HG02759 (cell line): ENCODE measurements around the gene TMEM62.
"Not testable (repeated sequence)": the region's sequence is repeated elsewhere in the genome, so short reads cannot be mapped to it uniquely, and the experiment has no call there.

Experiments used
- ATAC-seq: cut with Tn5 transposase; IDR thresholded peaks from one replicate; pipeline ENCODE4 v1.9.1; 2021; ENCODE audit warnings: mild to moderate bottlenecking, moderate library complexity; ENCODE audit not compliant: unreplicated experiment

TMEM62 gene

DNA sequence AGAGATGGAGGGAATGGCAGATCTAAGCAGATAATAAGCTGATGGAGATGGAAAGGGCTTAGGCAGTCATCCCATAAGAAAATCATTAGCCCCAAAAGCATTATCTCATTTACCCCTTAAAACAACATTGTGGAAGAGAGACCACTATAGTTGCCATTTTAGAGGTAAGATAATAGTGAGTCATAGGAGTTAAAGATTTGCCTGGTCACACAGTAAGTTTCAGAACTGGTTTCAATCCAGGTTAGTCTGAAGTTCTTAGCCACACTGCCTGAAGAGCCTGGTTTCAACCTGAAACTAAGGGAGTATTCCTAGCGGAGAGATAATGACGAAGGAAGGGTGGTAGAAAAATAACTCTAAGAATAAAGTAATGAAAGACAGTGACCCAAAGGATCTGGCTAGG lies 14.6 kb upstream of the TMEM62 start:
- no peak for ATAC-seq

DNA sequence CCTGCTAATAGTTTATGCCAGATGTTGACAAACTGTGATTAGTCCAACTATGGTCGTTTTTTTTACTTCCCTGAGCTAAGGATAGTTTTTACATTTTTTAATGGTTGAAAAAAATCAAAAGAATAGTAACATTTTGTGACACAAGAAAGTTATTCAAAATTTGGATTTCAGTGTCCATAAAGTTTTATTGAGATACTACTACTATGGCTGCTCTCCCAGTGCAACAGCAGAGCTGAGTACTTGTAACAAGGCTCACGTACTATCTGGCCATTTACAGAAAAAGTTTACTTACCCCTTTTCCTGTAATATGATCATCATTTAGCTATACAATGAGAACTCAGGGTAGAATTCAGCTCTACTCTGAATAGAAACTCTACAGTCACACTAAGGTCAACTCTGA lies 11.5 kb upstream of the TMEM62 start:
- ATAC-seq = no peak

DNA sequence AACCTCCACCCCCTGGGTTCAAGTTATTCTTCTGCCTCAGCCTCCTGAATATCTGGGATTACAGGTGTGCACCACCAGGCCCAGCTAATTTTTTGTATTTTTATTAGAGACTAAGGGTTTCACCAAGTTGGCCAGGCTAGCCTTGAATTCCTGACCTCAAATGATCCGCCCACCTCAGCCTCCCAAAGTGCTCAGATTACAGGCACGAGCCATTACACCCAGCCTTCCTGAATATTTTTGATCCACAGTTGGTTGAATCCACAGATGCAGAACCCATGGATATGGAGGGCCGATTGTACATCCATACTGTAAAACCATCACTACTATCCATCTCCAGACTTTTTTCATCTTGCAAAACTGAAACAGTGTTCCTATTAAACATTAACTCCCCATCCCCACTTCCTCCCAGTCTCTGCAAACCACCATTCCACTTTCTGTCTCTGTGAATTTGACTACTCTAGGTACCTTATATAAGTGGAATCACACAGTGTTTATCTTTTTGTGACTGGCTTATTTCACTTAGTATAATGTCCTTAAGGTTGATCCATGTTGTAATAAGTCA lies 8.2 kb upstream of the TMEM62 start:
- ATAC-seq = no peak

DNA sequence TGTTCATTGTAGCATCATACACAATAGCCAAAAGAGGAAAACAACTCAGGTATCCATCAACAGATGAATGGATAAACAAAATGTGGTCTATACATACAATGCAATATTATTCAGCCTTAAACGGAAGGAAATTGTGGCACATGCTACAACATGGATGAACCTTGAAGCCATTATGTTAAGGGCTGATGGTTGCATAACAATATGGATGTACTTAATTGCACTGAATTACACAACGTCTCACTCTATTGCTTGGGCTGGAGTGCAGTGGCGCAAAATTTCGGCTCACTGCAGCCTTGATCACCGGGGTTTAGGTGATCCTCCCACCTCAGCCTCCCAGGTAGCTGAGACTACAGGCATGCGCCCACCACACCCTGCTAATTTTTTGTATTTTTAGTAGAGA lies 7.0 kb upstream of the TMEM62 start:
- ATAC-seq = no peak

DNA sequence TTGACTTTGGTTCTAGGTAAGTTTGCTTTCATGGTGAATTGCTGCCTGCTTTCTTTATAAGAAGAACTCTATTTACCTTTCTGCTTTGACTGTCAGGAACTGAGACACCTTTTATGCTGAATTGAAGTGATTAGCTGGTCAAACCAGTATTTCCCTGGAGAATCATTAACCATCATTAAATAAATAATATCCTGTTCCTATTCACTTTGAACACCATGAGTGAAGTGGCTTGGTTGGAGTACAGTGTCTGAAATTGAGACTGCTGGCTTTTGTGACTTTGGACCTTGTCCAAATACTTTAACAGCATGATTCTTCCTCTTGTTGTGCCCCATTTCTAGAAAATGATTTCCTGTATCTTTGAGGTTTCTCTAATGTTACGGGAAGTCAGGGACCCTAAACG lies 5.6 kb upstream of the TMEM62 start:
- no peak for ATAC-seq

DNA sequence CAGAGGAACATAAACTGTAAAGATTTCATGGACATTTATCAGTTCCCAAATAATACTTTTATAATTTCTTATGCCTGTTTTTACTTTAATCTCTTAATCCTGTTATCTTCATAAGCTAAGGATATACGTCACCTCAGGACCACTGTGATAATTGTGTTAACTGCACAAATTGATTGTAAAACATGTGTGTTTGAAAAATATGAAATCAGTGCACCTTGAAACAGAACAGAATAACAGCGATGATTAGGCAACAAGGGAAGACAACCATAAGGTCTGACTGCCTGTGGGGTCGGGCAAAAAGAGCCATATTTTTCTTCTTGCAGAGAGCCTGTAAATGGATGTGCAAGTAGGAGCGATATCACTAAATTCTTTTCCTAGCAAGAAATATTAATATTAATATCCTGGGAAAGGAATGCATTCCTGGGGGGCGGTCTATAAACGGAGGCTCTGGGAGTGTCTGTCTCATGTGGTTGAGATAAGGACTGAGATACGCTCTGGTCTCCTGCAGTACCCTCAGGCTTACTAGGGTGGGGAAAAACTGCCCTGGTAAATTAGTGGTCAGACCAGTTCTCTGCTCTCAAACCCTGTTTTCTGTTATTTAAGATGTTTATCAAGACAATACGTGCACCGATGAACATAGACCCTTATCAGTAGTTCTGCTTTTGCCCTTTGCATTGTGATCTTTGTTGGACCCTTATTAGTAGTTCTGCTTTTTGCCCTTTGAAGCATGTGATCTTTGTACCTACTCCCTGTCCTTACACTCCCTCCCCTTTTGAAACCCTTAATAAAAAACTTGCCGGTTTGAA lies 5.0 kb upstream of the TMEM62 start:
- not testable (repeated sequence) for ATAC-seq

DNA sequence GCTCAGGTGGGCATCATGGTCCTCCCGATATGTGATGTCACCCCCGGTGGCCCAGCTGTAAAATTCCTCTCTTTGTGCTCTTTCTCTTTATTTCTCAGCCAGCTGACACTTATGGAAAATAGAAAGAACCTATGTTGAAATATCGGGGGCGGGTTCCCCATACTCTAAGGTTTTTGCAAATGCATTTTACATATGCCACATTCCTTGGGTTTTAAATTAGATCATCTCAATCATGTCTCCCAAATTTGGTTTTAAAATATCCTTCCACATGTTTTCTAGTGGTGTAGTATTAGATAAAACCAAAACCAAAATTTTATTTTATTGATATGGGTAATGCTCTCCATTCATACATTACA lies 4.4 kb upstream of the TMEM62 start:
- no peak for ATAC-seq

DNA sequence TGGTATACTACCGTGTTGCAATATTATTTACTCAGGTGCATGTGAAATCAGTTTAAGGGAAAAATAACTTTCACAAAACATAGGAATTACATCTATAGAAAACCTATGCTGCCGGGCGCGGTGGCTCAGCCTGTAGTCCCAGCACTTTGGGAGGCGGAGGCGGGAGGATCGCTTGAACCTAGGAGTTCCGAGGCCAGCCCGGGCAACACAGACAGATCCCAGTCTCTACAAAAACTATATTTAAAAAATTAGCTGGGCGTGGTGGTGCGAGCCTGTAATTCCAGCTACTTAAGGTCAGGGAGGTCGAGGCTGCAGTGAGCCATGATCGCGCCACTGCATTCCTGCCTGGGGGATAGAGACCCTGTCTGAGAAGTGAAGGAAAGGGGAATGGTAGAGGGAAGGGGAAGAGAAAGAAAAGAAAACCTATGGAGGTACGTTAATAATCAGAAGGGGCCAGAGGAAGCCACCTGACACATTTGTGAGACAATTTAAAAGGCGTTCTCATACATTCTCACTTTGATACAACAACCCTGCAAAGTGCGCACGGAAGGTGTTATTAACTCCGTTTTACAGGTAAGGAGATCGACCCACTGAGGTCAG lies 456 bp upstream of the TMEM62 start:
- no peak for ATAC-seq

DNA sequence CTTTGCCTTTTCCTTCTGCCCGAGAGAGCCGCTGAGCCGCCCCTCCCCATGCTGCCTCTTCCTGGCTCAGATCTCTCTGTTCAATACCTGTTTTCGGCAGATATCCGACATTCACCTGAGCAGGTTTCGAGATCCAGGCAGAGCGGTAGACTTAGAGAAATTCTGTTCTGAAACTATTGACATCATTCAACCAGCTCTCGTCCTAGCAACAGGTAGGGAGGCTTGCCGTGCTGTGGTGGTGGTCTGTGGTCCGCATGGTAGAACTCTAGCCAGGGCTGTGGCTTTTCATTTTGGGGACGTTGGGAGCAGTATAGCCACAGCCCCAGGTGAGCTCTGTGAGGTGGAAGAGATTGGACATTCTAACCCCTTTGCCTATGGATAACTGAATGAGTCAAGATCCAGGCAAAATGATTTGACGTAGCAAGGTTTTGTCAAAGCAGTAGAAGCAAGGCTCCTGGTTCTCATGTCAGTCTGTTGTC lies 810 bp downstream of the TMEM62 start:
- ATAC-seq = no peak

DNA sequence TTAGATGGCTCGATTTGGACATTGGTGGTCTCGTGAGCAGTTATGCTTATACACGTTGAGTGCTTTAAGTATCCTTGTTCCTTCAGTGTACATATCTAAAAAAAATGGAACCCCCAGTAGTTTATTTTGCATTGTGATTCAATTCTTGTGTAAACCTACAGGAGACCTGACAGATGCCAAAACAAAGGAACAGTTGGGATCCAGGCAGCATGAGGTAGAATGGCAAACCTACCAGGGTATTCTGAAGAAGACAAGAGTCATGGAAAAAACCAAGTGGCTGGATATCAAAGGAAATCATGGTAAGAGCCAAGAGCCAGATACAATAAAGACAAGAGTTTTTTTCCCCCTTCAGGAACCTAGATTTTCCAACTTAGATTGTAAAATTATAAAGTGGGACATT lies 2.0 kb downstream of the TMEM62 start:
- no peak for ATAC-seq

DNA sequence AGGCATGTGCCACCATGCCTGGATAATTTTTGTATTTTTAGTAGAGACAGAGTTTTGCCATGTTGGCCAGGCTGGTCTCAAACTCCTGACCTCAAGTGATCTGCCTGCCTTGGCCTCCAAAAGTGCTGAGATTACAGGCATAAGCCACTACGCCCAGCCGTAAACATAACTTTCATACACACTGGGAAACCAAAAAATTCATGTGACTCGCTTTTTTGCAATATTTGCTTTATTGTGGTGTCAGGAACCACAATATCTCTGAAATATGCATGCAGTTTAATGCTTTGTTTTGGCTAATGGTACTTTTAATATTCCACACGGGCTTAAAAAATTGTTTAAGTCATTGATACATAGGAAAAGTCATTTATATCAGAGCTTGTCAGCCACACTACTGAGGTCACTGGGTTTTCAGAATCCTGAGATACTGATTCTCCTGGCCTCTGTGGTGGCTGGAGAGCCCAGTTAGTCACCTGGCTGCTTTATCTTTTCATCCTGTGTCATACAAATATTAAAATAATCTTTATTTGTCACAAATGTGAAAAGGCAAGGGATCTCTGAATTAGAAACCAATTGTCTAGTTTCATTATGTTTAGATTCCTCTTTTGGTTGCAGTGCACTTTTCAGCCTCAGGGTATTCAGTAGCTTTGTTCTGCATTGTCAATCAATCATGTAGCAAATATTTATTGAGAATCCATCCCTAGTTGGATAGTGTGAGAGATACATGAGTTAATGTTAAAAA lies 10.0 kb downstream of the TMEM62 start:
- ATAC-seq = no peak

DNA sequence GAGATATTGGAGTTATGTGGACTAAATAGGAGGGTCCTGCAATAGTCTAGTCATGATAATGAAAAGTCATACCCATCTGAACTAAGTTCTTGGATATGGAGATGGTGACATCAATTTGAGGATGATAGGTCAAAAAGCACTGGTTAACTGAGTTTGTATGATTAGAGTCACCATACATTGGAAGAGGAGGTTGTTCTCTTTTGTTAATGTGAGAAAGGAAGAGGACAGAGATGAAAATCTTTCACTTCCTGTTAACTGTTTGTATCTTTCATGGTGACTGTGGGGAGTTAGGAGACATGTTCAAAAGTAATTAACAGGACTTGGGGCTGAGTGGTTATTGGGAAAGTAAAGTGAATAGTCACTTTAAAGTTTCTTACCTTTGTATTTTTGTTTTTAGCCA lies 11.1 kb downstream of the TMEM62 start:
- no peak for ATAC-seq

DNA sequence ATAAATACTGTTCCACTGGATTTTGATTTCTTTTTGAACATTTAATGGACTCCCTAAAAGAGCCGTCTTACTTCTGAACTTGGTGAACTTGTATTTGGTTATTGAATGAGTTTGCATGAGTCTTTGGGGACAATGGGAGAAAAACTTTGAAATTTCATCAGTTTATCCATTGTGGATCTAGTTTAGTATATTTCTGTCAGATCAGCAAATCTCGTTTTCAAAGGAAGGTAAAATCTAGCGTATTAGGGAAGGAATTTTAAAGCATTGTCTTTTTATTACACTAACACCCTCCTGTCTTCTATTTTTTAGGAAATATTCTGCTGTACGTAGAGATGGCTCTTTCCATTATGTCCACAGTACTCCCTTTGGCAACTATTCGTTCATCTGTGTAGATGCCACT lies 12.8 kb downstream of the TMEM62 start:
- ATAC-seq = no peak

DNA sequence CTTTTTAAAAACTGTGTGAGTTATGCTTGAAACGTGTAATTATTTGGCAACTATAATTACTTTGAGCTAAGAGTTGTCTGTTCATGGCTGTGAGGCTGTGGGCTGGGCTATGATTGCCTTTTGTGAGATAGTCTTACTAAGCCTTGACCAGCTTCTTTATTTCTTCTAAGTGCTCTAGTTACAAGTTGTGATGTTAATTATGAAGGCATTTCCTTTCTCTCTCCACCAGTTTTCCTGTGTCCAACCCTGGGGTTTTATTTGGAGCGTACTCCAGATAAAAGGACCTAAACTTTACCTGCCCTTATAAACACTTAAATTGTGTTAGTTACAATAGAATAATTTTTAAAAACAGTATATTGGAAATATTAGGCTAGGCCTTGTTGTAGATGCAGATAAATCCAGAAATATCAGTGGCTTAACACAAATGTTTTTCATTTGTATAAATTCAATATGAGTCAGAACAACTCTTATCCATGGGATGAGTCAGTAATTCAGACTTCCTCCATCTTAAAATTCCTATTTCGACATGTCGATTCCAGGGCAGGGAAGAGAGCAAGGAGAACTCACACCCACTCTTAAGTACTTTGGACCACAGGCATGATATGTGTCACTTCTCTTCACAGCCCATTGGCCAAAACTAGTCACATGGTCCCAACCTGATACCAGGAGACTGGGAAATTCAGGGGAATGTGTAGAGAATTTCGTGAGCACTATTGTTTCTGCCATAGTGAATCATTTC lies 17.0 kb downstream of the TMEM62 start:
- no peak for ATAC-seq

DNA sequence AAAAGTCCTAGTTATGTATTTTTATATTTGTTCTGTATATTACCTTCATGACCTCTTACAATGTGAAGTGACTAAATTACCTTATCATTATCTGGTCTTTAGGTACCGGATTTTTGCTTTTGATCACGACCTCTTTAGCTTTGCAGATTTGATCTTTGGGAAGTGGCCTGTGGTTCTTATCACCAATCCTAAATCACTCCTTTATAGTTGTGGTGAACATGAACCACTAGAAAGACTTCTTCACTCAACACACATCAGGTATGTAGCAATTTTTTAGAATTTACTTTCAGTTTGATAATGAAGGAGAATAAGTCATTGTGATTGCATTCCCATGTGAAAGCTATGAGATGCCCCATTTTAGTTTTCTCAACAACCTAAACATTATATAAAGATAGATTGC lies 18.3 kb downstream of the TMEM62 start:
- ATAC-seq = no peak

DNA sequence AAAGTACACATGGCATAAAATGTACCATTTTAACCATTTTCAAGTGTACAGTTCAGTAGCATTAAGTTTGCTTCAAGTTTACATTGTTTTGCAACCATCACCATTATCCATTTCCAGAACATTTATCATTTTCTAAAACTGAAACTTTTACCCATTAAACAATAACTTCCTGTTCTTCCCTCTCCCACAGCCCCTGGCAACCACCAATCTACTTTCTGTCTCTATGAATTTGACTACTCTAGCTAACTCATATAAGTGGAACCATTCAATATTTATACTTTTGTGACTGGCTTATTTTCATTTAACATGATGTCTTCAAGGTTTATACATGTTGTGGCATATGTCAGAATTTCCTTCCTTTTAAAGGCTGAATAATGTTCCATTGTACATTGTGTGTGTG lies 19.9 kb downstream of the TMEM62 start:
- ATAC-seq = no peak

DNA sequence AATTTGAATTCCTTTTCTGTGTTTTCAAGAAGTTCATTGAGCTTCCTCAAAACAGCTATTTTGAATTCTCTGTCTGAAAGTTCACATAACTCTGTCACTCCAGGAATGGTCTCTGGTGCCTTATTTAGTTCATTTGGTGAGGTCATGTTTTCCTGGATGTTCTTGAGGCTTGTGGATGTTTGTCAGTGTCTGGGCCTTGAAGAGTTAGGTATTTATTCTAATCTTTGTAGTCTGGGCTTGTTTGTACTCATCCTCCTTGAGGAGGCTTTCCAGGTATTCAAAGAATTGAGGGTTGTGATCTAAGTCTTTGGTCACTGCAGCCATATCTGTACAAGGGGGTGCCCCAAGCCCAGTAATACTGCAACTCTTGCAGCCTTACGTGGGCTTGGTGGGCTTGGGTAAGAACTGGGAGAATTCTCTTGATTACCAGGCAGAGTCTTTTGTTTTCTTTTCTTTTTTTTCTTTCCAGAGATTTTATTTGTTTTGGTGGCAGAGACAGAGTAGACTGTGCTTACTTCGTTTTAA lies 32.5 kb downstream of the TMEM62 start:
- ATAC-seq = no peak

DNA sequence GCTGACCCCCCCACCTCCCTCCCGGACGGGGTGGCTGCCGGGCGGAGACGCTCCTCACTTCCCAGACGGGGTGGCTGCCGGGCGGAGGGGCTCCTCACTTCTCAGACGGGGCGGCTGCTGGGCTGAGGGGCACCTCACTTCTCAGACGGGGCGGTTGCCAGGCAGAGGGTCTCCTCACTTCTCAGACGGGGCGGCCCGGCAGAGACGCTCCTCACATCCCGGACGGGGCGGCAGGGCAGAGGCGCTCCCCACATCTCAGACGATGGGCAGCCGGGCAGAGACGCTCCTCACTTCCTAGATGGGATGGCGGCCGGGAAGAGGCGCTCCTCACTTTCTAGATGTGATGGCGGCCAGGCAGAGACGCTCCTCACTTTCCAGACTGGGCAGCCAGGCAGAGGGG lies 33.9 kb downstream of the TMEM62 start:
- ATAC-seq = not testable (repeated sequence)

DNA sequence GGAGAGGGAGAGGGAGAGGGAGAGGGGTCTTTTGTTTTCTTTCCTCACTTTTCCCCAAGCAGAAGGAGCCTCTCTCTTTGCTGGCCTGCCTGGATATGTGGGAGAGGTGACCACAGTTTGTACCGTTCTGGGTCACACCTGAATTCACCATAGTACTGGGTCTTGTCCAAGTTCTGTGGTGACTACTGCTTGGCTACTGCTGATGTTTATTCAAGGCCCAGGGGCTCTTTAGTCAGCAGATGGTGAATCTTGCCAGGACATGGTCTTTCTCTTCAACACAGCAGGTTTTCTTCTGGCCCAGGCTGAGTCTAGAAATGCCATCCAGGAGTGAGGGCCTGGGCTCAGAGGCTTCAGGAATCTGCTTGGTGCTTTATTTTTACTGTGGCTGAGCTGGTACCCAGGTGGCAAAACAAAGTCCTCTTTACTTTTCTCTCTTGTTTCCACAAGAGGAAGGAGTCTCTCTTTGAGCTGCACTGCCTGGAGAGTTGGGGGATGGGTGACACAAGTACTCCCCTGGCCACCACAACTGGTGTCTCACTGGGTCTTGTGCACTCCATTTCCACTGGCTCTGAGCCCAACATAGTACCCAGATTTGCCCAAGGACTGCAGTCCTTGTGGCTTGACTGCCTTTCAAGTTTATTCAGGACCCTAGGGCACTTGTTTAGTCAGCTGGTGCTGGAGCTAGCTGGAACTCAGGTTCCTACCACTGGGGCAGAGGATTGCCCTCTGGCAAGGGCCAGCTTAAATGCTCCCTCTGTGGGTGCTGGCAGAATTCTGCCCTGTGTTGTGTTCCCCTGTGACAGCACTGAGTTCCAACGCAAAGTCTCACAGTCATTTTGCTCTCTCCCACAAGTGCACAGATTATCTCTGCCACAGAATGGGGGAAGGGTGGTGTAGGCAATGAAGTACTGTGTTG lies 35.1 kb downstream of the TMEM62 start:
- no peak for ATAC-seq

DNA sequence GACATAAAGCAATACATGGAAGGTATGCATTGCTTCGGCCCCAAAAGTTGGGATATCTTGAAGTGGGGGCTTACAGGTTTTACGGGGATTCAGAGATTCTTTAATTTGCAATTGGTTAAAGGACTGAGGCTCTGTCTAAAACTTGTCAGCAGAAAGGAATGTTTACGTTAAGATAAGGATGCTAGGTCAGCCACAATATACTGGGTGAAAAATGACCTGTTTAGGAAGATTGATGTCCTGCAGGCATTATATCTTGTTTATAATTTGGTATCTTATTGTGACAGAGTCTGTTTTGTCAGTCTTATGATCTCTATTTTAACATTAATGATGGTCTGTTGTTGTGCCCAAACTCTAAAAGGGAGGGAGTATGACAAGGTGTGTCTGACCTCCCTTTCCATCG lies 36.5 kb downstream of the TMEM62 start:
- ATAC-seq = no peak
